HG02970 (cell line): ENCODE measurements around the gene NFATC3.

ENCODE experiments used
- ATAC-seq: cut with Tn5 transposase; IDR thresholded peaks from one replicate; pipeline ENCODE4 v1.9.1; 2021; ENCODE audit warnings: mild to moderate bottlenecking, moderate library complexity, moderate number of reproducible peaks; ENCODE audit not compliant: unreplicated experiment, low FRiP score

The NFATC3 gene

GRCh38 chr16:68227850-68228553 lies 142.8 kb downstream of the NFATC3 start:
- no peak for ATAC-seq

- ATAC-seq = no peak
Measured at GRCh38 chr16:68228652-68229051, 143.5 kb downstream of the NFATC3 start.

DNA sequence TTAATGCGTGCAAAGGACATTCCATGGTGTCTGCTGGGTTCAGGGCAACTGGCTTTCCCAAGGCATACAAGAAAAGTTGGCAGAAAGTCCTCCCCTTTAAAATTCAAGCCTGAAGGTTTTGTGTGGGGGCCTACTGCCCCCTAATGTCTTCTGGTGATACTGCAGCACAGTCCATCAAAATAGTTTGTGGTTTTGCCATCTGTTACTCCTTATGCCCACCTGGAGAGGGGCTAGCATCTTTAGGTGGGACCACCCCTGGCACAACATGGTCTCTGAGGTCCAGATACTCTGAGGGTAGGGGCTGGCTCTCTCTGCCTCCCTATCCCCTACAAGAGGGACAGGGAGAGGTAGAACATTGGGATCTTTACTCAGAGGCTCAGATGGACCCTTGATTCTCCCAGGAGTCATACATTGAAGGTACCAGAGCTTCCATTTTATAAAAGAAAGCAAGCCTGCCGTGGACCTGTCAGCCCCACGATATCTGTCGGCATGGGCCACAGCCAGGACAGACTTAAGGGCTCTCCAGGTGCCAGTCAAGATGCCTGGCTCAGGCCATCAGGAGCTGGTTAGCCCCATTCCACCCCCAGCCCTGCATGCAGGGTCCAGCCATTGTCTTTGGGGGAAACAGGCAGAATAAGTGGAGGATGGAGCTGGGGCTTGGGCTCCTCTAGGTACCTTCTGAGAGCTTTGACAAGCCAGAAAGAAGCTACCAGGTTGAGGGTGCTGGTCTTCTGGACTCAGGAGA lies 144.4 kb downstream of the NFATC3 start:
- no peak for ATAC-seq

DNA sequence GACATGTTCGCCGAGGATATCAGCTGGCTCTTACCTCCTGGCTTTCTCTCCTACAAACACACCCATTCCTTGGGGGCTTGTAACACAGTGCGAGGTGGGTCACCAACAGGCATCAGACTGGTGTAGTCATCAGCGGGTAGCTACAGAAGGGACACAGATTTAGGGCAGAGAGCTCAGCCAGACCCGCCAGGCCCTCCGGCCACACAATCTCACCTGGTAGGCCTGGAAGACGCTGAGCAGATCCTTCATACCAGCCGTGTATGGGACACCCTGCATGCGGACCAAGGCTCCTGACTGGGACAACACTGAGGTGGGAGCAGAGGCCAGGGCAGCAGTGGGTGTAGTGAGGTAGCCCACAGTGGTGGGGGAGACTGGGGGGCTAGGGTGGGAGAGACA lies 145.0 kb downstream of the NFATC3 start:
- ATAC-seq = no peak

DNA sequence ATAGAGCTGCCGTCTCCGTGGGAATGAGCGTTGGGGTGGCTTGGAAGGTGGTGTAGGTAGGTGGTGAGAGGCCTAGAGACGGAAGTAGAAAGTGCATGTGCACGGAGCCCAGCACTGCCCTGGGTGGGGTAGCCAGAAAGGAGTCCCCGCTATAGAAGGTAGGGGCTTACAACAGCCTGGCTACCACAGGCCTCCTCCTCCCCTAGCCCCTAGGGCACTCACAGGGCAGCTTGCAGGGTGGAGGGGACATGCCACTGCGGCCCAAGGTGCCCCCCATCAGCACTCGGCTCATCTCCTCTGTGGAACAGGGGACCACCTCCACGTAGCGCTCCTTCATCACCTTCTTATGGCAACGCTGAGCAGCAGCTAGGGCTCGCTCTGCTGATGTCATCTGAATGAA lies 145.8 kb downstream of the NFATC3 start:
- ATAC-seq = no peak

DNA sequence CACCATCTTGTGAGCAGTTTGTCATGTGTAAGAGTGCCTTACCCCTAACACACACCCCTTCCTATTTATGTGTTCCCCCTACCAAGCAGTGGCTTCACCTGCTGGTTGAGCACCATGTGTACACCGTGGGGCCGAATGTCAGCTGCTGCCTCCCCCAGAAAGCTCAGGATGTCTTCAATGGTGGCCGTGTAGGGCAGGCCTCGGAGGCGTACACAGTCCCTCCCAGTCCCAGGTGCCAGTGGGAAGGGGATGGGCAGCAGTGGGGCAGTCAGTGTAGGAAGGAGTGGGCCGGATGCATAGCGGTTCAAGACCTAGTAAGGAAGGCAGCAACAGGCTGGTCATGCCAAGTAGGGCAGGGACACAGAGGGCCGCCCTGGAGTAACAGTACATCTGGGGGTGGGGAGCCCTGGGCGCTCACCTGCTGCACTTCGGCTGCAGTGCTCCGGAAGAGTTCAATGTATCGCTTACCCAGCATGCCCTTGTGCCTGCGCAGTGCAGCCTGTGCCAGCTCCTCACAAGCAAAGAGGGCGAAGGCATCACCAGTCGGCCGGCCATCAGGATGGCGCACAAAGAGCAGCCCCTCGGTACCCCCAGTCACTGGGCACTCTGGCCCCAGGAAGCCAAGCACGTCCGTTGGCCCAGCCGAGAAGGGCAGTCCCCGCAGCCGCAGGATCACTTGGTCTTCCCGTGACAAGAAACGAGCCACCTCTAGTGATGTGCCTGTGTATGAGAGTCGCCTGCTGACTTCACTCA lies 146.4 kb downstream of the NFATC3 start:
- no peak for ATAC-seq

GRCh38 chr16:68232335-68232734 lies 147.2 kb downstream of the NFATC3 start:
- no peak for ATAC-seq

- no peak for ATAC-seq
Measured at GRCh38 chr16:68233085-68233834, 148.1 kb downstream of the NFATC3 start.

GRCh38 chr16:68233835-68234187 lies 148.6 kb downstream of the NFATC3 start:
- ATAC-seq = no peak

- ATAC-seq = no peak
Measured at GRCh38 chr16:68234188-68235107, 149.3 kb downstream of the NFATC3 start.

GRCh38 chr16:68235108-68235886 lies 150.1 kb downstream of the NFATC3 start:
- ATAC-seq = no peak

- no peak for ATAC-seq
Measured at GRCh38 chr16:68235887-68236136, 150.6 kb downstream of the NFATC3 start, which contains the start of gene ESRP2. ESRP2 (minus strand) TSS chr16:68236127; CDS start chr16:68236045, 82 bp downstream.

DNA sequence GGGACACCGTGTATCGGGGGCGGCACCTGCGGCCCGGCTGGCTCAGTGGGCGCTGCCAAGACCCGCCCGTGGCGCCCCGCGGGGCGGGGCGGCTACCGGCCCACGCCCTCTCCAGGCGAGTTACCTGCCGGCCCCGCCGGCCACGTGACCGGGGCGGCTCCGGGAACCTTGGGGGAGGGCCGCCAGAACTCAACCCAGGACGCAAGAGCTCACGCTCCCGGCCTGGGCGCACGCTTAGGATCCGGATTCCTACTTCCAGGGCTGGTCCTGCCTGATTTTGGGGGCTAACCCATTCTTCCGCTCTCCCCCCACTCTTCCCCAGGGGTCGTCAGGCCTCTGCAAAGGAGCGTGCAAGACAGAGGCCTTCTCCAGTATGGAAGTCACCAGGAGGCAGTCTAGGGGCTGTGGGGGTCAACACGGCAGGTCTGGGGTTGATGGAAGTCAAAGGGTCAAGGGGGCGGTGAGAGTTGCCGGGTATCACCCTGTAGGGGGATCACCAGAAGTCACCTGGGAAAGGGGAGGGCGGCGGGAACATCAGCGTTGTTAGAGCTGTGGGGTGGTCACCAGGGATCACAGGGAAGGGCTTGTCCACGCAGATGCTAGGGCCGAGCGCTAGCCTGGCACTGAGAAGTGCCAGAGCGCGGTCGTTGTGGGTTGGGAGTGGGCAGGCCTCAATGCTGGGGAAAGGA lies 151.1 kb downstream of the NFATC3 start:
- no peak for ATAC-seq

- ATAC-seq = no peak
Measured at GRCh38 chr16:68236826-68237242, 151.7 kb downstream of the NFATC3 start.

- peak; percentile 78 for ATAC-seq
Measured at GRCh38 chr16:68237243-68238028, 152.3 kb downstream of the NFATC3 start.

DNA sequence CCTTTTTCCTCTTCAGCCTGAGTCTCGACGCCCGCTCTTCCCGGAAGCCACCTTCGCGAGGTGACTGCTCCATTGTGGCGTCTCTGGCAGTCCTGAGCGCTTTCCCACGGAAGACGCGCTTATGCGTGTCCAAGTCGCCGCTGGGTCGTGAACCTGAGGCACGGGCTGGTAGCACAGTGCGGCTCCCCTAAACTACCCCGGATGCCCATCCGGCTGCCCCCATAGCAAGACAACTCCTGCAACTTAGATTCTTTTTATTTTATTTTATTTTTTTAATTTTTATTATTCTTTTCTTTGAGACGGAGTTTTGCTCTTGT lies 152.8 kb downstream of the NFATC3 start:
- ATAC-seq = no peak

- no peak for ATAC-seq
Measured at GRCh38 chr16:68242085-68242484, 156.9 kb downstream of the NFATC3 start.
